Measurements from ENCODE around the gene ERVK3-1. TPM values are rescaled to one million over a fixed set of nuclear protein-coding genes. Genes with fewer than 3 reads are reported as not detected.

The ERVK3-1 gene
- polyA plus RNA-seq, 2 of the 4 experiments (the other 2 are of a cell fraction): 109 to 142 TPM

GRCh38 chr19:58361900-58362271 lies 56.7 kb downstream of the ERVK3-1 start (continued):
- peak; percentile 84; the same call in 1 of the 2 replicates for TF ChIP-seq ATOH8 (CRISPR knock-in tag; IDR thresholded peaks at IDR 0.05; ENCODE audit: low read depth)
- no peak for TF ChIP-seq BHLHE40 (IDR thresholded peaks at IDR 0.05; ENCODE audit: low read depth, low read length)
- no peak for TF ChIP-seq CBX8 (IDR thresholded peaks at IDR 0.05)
- 0 out of 2 replicates have a peak, but pooled peaks have one; percentile 53 for TF ChIP-seq RARB (CRISPR knock-in tag; IDR thresholded peaks at IDR 0.05)
- no peak for TF ChIP-seq EHMT2 (IDR thresholded peaks at IDR 0.05; ENCODE audit: low read depth)
- no peak for TF ChIP-seq FOSL2 (IDR thresholded peaks at IDR 0.05)
- TF ChIP-seq FOSL2 (CRISPR knock-in tag; IDR thresholded peaks at IDR 0.05): no peak
- TF ChIP-seq HMGXB4 (CRISPR knock-in tag; IDR thresholded peaks at IDR 0.05; ENCODE audit: borderline replicate concordance): no peak
- no peak for TF ChIP-seq KDM5A (IDR thresholded peaks at IDR 0.05)
- no peak for TF ChIP-seq CHD2 (IDR thresholded peaks at IDR 0.05; ENCODE audit: low read length, partially characterized antibody)
- TF ChIP-seq RFX5 (IDR thresholded peaks at IDR 0.05): no peak
- TF ChIP-seq FOSB (CRISPR knock-in tag; IDR thresholded peaks at IDR 0.05): no peak
- no peak for TF ChIP-seq NPAS2 (CRISPR knock-in tag; IDR thresholded peaks at IDR 0.05; ENCODE audit: borderline replicate concordance)
- TF ChIP-seq HOXB13 (CRISPR knock-in tag; IDR thresholded peaks at IDR 0.05; ENCODE audit: low read depth): no peak; the same call in 1 of the 2 replicates
- no peak for TF ChIP-seq CHD4 (IDR thresholded peaks at IDR 0.05; ENCODE audit: borderline replicate concordance)
- TF ChIP-seq RAD21 (conservative IDR thresholded peaks at IDR 0.05 in 1 of 2, IDR thresholded peaks at IDR 0.05 in 1 of 2): no peak
- TF ChIP-seq TP53 (CRISPR knock-in tag; IDR thresholded peaks at IDR 0.05): peak; percentile 87
- TF ChIP-seq ZFP36 (IDR thresholded peaks at IDR 0.05; ENCODE audit: borderline replicate concordance, partially characterized antibody): no peak

GRCh38 chr19:58362272-58362994 lies 57.3 kb downstream of the ERVK3-1 start, which contains the start of gene ZNF497:
Gene ZNF497 (minus strand): TSS chr19:58362751. CDS start chr19:58357635, 5,116 bp downstream.
- H3K27ac ChIP-seq: peak within 1 kb of the TSS; percentile 82 to 88
- peaks cover 7% of the 10 kb centered on the region; the same call in 1 of the 3 replicates for H3K4me1 ChIP-seq
- DNase-seq (ENCODE audit: low read depth in 1 of 2, low spot score in 1 of 2) (peak; percentile 99 to 100), FAIRE-seq (peak; percentile 99), ATAC-seq (peak; percentile 89 to 95)
- H3K9me3 ChIP-seq: peaks cover 2% of the 10 kb centered on the region; the same call in 1 of the 3 replicates
- WGBS (ENCODE audit: missing lambda C conversion rate): 1% methylated on average over 35 of the region's 74 CpGs
- ChIA-PET POLR2A (interaction anchor here (0.6 to 3.4 kb wide), 37 partner anchors 9 to 885 kb away, joined by 3 to 43 read pairs (median 6); partner anchors contain the start of genes A1BG, ERVK3-1, RPS5 and TRIM28), CTCF (interaction anchor here (0.6 to 3.0 kb wide), 10 partner anchors 10 to 157 kb away, joined by 3 to 10 read pairs (median 4); partner anchors contain the start of genes A1BG and ZBTB45)
- peak within 1 kb of the TSS; percentile 58 for H3K4me3 ChIP-seq
- H3K4me2 ChIP-seq: peak within 1 kb of the TSS; percentile 88
- TF ChIP-seq PHF8 (IDR thresholded peaks at IDR 0.05; ENCODE audit: borderline replicate concordance, low read depth) (peak; percentile 80), POLR2A (IDR thresholded peaks at IDR 0.05; ENCODE audit: low read length) (peak; percentile 63), BCL3 (IDR thresholded peaks at IDR 0.05) (peak; percentile 76; the same call in 2 of the 3 replicates), GATA3 (IDR thresholded peaks at IDR 0.05; ENCODE audit: borderline replicate concordance) (0 out of 2 replicates have a peak, but pooled peaks have one; percentile 34), MAX (IDR thresholded peaks at IDR 0.05) (peak; percentile 84), KDM5A (IDR thresholded peaks at IDR 0.05) (peak; percentile 70), CHD2 (IDR thresholded peaks at IDR 0.05; ENCODE audit: low read length, partially characterized antibody) (no peak), SMC3 (IDR thresholded peaks at IDR 0.05) (no peak; the same call in 2 of the 3 replicates), JUN (IDR thresholded peaks at IDR 0.05) (peak; percentile 87 to 97), BHLHE40 (IDR thresholded peaks at IDR 0.05; ENCODE audit: low read depth, low read length) (0 out of 2 replicates have a peak, but pooled peaks have one; percentile 46), RFX5 (IDR thresholded peaks at IDR 0.05) (no peak), HOXB5 (CRISPR knock-in tag; IDR thresholded peaks at IDR 0.05) (0 out of 2 replicates have a peak, but pooled peaks have one; percentile 52), E2F6 (IDR thresholded peaks at IDR 0.05; ENCODE audit: borderline replicate concordance, low read depth) (peak; percentile 89), TFCP2L1 (CRISPR knock-in tag; IDR thresholded peaks at IDR 0.05) (no peak), REST (IDR thresholded peaks at IDR 0.05) (0 out of 2 replicates have a peak, but pooled peaks have one; percentile 19)
